ENCODE measurements around the gene PARVA.

Gene PARVA

GRCh38 chr11:12526789-12527188 is 149.4 kb downstream of the PARVA start:
- DNase-seq (ENCODE audit: low read depth in 2 of 2): no peak

- DNase-seq (ENCODE audit: low read depth in 2 of 2): no peak
Observed at GRCh38 chr11:12528487-12528886, 151.1 kb downstream of the PARVA start.

GRCh38 chr11:12529041-12529440 is 151.7 kb downstream of the PARVA start:
- DNase-seq (ENCODE audit: low read depth in 2 of 2): no peak

- DNase-seq (ENCODE audit: low read depth in 2 of 2): no peak
Observed at GRCh38 chr11:12529793-12530192, 152.4 kb downstream of the PARVA start.

- DNase-seq (ENCODE audit: low read depth in 2 of 2): no peak
Observed at GRCh38 chr11:12531020-12531419, 153.6 kb downstream of the PARVA start.

GRCh38 chr11:12531681-12532080 is 154.3 kb downstream of the PARVA start:
- no peak for DNase-seq (ENCODE audit: low read depth in 2 of 2)

- DNase-seq (ENCODE audit: low read depth in 2 of 2): no peak
Observed at GRCh38 chr11:12532580-12532979, 155.2 kb downstream of the PARVA start.

GRCh38 chr11:12534549-12534948 is 157.2 kb downstream of the PARVA start:
- DNase-seq (ENCODE audit: low read depth in 2 of 2): no peak

- no peak for DNase-seq (ENCODE audit: low read depth in 2 of 2)
Observed at GRCh38 chr11:12535321-12535720, 157.9 kb downstream of the PARVA start.

- no peak for DNase-seq (ENCODE audit: low read depth in 2 of 2)
Observed at GRCh38 chr11:12536566-12536965, 159.2 kb downstream of the PARVA start.

GRCh38 chr11:12537778-12538401 is 160.5 kb downstream of the PARVA start:
- no peak for DNase-seq (ENCODE audit: low read depth in 2 of 2)

- no peak for DNase-seq (ENCODE audit: low read depth in 2 of 2)
Observed at GRCh38 chr11:12538889-12539421, 161.6 kb downstream of the PARVA start.

GRCh38 chr11:12539572-12539971 is 162.2 kb downstream of the PARVA start:
- DNase-seq (ENCODE audit: low read depth in 2 of 2): no peak

- no peak for DNase-seq (ENCODE audit: low read depth in 2 of 2)
Observed at GRCh38 chr11:12540075-12540680, 162.8 kb downstream of the PARVA start.

GRCh38 chr11:12540913-12541582 is 163.7 kb downstream of the PARVA start:
- DNase-seq (ENCODE audit: low read depth in 2 of 2): no peak

GRCh38 chr11:12541583-12542151 is 164.3 kb downstream of the PARVA start:
- no peak for DNase-seq (ENCODE audit: low read depth in 2 of 2)

GRCh38 chr11:12542186-12542935 is 165.0 kb downstream of the PARVA start:
- no peak for DNase-seq (ENCODE audit: low read depth in 2 of 2)

GRCh38 chr11:12543596-12544415 is 166.4 kb downstream of the PARVA start:
- no peak for DNase-seq (ENCODE audit: low read depth in 2 of 2)

GRCh38 chr11:12544986-12545775 is 167.8 kb downstream of the PARVA start:
- DNase-seq (ENCODE audit: low read depth in 2 of 2): no peak

- DNase-seq (ENCODE audit: low read depth in 2 of 2): no peak
Observed at GRCh38 chr11:12546122-12546521, 168.8 kb downstream of the PARVA start.

Data from stimulated activated CD4-positive, alpha-beta T cell treated with anti-CD3 and anti-CD28 coated beads, Interleukin-4, amount 100 ng/mL, for 48 hours (primary cell).